Measurements from ENCODE around the gene MRPL39.

MRPL39 gene

GRCh38 chr21:25536752-25537151 is 70.5 kb downstream of the MRPL39 start:
- DNase-seq (ENCODE audit: low read depth) = no peak

- DNase-seq (ENCODE audit: low read depth) = no peak
Observed at GRCh38 chr21:25535849-25536248, 71.4 kb downstream of the MRPL39 start.
